GM21381 (cell line): ENCODE results near the gene EPDR1.
A peak's percentile ranks its signal among the peaks of the same experiment; 100 is the strongest.

Experiments used
- ATAC-seq: cut with Tn5 transposase; IDR thresholded peaks from one replicate; pipeline ENCODE4 v1.9.1; 2021; ENCODE audit warnings: mild to moderate bottlenecking, moderate library complexity; ENCODE audit not compliant: unreplicated experiment

Gene EPDR1

GRCh38 chr7:37920305-37920848 is at the start of gene EPDR1:
TSS of gene EPDR1 (plus strand) at chr7:37920640. CDS start at chr7:37920940, 300 bp downstream.
- ATAC-seq, result peak; percentile 46

- ATAC-seq, result no peak
These were observed 38.4 kb upstream of the EPDR1 start for GRCh38 chr7:37882086-37882485.

- ATAC-seq, result no peak
These were observed 27.1 kb upstream of the EPDR1 start for GRCh38 chr7:37893359-37893758.

- ATAC-seq, result no peak
These were observed 25.8 kb upstream of the EPDR1 start for GRCh38 chr7:37894671-37895070.

- no peak for ATAC-seq
These were observed 20.7 kb upstream of the EPDR1 start for GRCh38 chr7:37899712-37900247.

GRCh38 chr7:37901236-37901827 is 19.1 kb upstream of the EPDR1 start:
- ATAC-seq, result no peak

GRCh38 chr7:37901890-37902524 is 18.4 kb upstream of the EPDR1 start:
- no peak for ATAC-seq

GRCh38 chr7:37908221-37908788 is 12.1 kb upstream of the EPDR1 start:
- ATAC-seq, result no peak

- ATAC-seq, result no peak
These were observed 7.7 kb upstream of the EPDR1 start for GRCh38 chr7:37912756-37913155.

- no peak for ATAC-seq
These were observed 5.0 kb upstream of the EPDR1 start for GRCh38 chr7:37915438-37915837.

GRCh38 chr7:37916017-37916672 is 4.3 kb upstream of the EPDR1 start:
- no peak for ATAC-seq

- ATAC-seq, result peak; percentile 40
These were observed 3.5 kb upstream of the EPDR1 start, which contains the start of gene SFRP4 for GRCh38 chr7:37916673-37917660. TSS of gene SFRP4 (minus strand) at chr7:37916817. CDS start at chr7:37916537, 280 bp downstream.

GRCh38 chr7:37918526-37918925 is 1.9 kb upstream of the EPDR1 start:
- no peak for ATAC-seq

- peak; percentile 46 for ATAC-seq
These were observed 687 bp downstream of the EPDR1 start for GRCh38 chr7:37920849-37921805.

- ATAC-seq, result no peak
These were observed 1.4 kb downstream of the EPDR1 start for GRCh38 chr7:37921876-37922275.

- no peak for ATAC-seq
These were observed 3.6 kb downstream of the EPDR1 start for GRCh38 chr7:37923996-37924395.

GRCh38 chr7:37924491-37925041 is 4.1 kb downstream of the EPDR1 start:
- no peak for ATAC-seq

- ATAC-seq, result no peak
These were observed 5.2 kb downstream of the EPDR1 start for GRCh38 chr7:37925620-37926019.
